HepG2 (cell line): ENCODE results near the gene TBC1D16. TPM values are rescaled to one million over a fixed set of nuclear protein-coding genes. Genes with fewer than 3 reads are reported as not detected.

ENCODE experiments used
- CBFB ChIP-seq: sonication (generic); formaldehyde crosslinking; IDR thresholded peaks from 2 replicates; pipeline ENCODE4 v1.4.0; 2020; ENCODE audit warnings: missing genetic modification reagents
- CCDC6 ChIP-seq: sonication (generic); formaldehyde crosslinking; IDR thresholded peaks from 2 replicates; pipeline ENCODE4 v1.8.1; 2022; ENCODE audit warnings: mild to moderate bottlenecking, missing genetic modification reagents, moderate library complexity
- CREM ChIP-seq, 2 experiments: sonication (generic) in 1 of 2; formaldehyde crosslinking in 1 of 2; IDR thresholded peaks; 2 replicates each; pipeline versions ENCODE4 v1.4.0 to v1.6.1; 2016 to 2020; ENCODE audit warnings: antibody characterized with exemption in 1 of 2, mild to moderate bottlenecking in 1 of 2, missing genetic modification reagents in 1 of 2
- FOXK1 ChIP-seq: sonication (generic); formaldehyde crosslinking; IDR thresholded peaks from 2 replicates; pipeline ENCODE4 v1.4.0; 2020; ENCODE audit warnings: low read depth, missing genetic modification reagents, borderline replicate concordance
- GLI4 ChIP-seq: sonication (generic); formaldehyde crosslinking; IDR thresholded peaks from 2 replicates; pipeline ENCODE4 v1.5.1; 2020; ENCODE audit warnings: missing genetic modification reagents, mild to moderate bottlenecking, moderate library complexity, borderline replicate concordance
- HNF4A ChIP-seq: sonication (generic); formaldehyde crosslinking; IDR thresholded peaks from 2 replicates; pipeline ENCODE4 v1.4.0; 2020; ENCODE audit warnings: missing genetic modification reagents
- HNRNPUL1 ChIP-seq: fragments of 200-400 bp; formaldehyde crosslinking; IDR thresholded peaks from 2 replicates; pipeline ENCODE4 v1.6.1; 2017; ENCODE audit warnings: low read depth, mild to moderate bottlenecking, low read length, moderate library complexity
- JDP2 ChIP-seq: sonication (generic); formaldehyde crosslinking; IDR thresholded peaks from 2 replicates; pipeline ENCODE4 v1.8.1; 2022; ENCODE audit warnings: missing genetic modification reagents, borderline replicate concordance
- KDM6A ChIP-seq: IDR thresholded peaks from 2 replicates; pipeline ENCODE4 v1.6.1; 2016; ENCODE audit warnings: low read depth
- NR3C1 ChIP-seq: sonication (generic); formaldehyde crosslinking; IDR thresholded peaks from 2 replicates; pipeline ENCODE4 v1.4.0; 2020; ENCODE audit warnings: missing genetic modification reagents
- POLR2AphosphoS2 ChIP-seq: IDR thresholded peaks from 2 replicates; pipeline ENCODE4 v1.6.1; 2011; ENCODE audit warnings: low read depth, low read length, improper control_type of control experiment
- RFX1 ChIP-seq: fragments of 450-650 bp; IDR thresholded peaks from 2 replicates; pipeline ENCODE4 v1.6.1; 2017
- SALL2 ChIP-seq: sonication (generic); formaldehyde crosslinking; IDR thresholded peaks from 2 replicates; pipeline ENCODE4 v1.8.1; 2023; ENCODE audit warnings: mild to moderate bottlenecking, missing genetic modification reagents, inconsistent platforms
- SAP130 ChIP-seq: IDR thresholded peaks from 2 replicates; pipeline ENCODE4 v1.6.1; 2016; ENCODE audit warnings: low read depth
- SPEN ChIP-seq: sonication (generic); formaldehyde crosslinking; IDR thresholded peaks from 2 replicates; pipeline ENCODE4 v1.5.1; 2020; ENCODE audit warnings: low read depth, mild to moderate bottlenecking, missing genetic modification reagents
- TOE1 ChIP-seq: sonication (generic); formaldehyde crosslinking; IDR thresholded peaks from 2 replicates; pipeline ENCODE4 v1.4.0; 2020; ENCODE audit warnings: mild to moderate bottlenecking, missing genetic modification reagents
- ZBTB7A ChIP-seq: sonication (generic); formaldehyde crosslinking; IDR thresholded peaks from 2 replicates; pipeline ENCODE4 v1.8.0; 2022; ENCODE audit warnings: mild to moderate bottlenecking, missing genetic modification reagents
- ZBTB7B ChIP-seq: sonication (generic); formaldehyde crosslinking; IDR thresholded peaks from 2 replicates; pipeline ENCODE4 v1.4.0; 2020; ENCODE audit warnings: missing genetic modification reagents
- ZNF326 ChIP-seq: sonication (generic); formaldehyde crosslinking; IDR thresholded peaks from 2 replicates; pipeline ENCODE4 v1.4.0; 2020; ENCODE audit warnings: missing genetic modification reagents, borderline replicate concordance
- ZNF567 ChIP-seq: sonication (generic); formaldehyde crosslinking; IDR thresholded peaks from 2 replicates; pipeline ENCODE4 v1.8.1; 2023; ENCODE audit warnings: mild to moderate bottlenecking, missing genetic modification reagents, borderline replicate concordance
- ZNF703 ChIP-seq: sonication (generic); formaldehyde crosslinking; IDR thresholded peaks from 2 replicates; pipeline ENCODE4 v1.5.1; 2020; ENCODE audit warnings: missing genetic modification reagents, mild to moderate bottlenecking, moderate library complexity, borderline replicate concordance
- ZNF777 ChIP-seq: sonication (generic); formaldehyde crosslinking; IDR thresholded peaks from 2 replicates; pipeline ENCODE4 v1.4.0; 2020; ENCODE audit warnings: missing genetic modification reagents
- ZSCAN21 ChIP-seq: sonication (generic); formaldehyde crosslinking; IDR thresholded peaks from 2 replicates; pipeline ENCODE4 v1.8.0; 2022; ENCODE audit warnings: mild to moderate bottlenecking, missing genetic modification reagents, moderate library complexity, borderline replicate concordance
- ZSCAN25 ChIP-seq: sonication (generic); formaldehyde crosslinking; IDR thresholded peaks from 2 replicates; pipeline ENCODE4 v1.8.0; 2022; ENCODE audit warnings: mild to moderate bottlenecking, missing genetic modification reagents
- polyA plus RNA-seq, 8 experiments: library from polyadenylated mRNA; depleted of rRNA in 3 of 8; stranded (reverse) in 7 of 8; unstranded in 1 of 8; fragments of >200 nt; fragmentation: Illumina TruSeq in 4 of 8; extraction: Trizol in 4 of 8; gene quantifications; 2 replicates each; pipeline versions ENCODE4 v1.2.1 to v1.2.3, GENCODE V29; 2011 to 2016; ENCODE audit warnings: low read depth in 4 of 8, missing spikeins in 1 of 8, mixed read lengths in 1 of 8; ENCODE audit not compliant: insufficient read depth in 1 of 8
- total RNA-seq, 5 experiments: library from RNA; depleted of rRNA; stranded (reverse); fragments of >200 nt; fragmentation: Illumina TruSeq; extraction: Trizol; gene quantifications; 2 replicates each; pipeline ENCODE4 v1.2.3, GENCODE V29; 2016; ENCODE audit warnings: low read depth in 1 of 5
- TF ChIP-seq, protein P1 (sequence below): IDR thresholded peaks from 2 replicates; pipeline ENCODE4 v1.6.1; 2012; ENCODE audit warnings: inconsistent platforms
- TF ChIP-seq, protein P2 (sequence below): sonication (generic); formaldehyde crosslinking; IDR thresholded peaks from 2 replicates; pipeline ENCODE4 v1.9.0; 2021; ENCODE audit warnings: missing genetic modification reagents, borderline replicate concordance
- TF ChIP-seq, protein P3 (sequence below): sonication (generic); formaldehyde crosslinking; IDR thresholded peaks from 2 replicates; pipeline ENCODE4 v1.5.1; 2020; ENCODE audit warnings: missing genetic modification reagents, mild to moderate bottlenecking, borderline replicate concordance
- TF ChIP-seq, protein P4 (sequence below): sonication (generic); formaldehyde crosslinking; IDR thresholded peaks from 2 replicates; pipeline ENCODE4 v1.5.1; 2020; ENCODE audit warnings: missing genetic modification reagents, mild to moderate bottlenecking, borderline replicate concordance

Gene TBC1D16
- total and polyA plus RNA-seq, 2 of the 13 experiments (the other 11 are each of a cell fraction or from before 2014, with no cell fraction given), result 14.9 to 24.9 TPM

DNA sequence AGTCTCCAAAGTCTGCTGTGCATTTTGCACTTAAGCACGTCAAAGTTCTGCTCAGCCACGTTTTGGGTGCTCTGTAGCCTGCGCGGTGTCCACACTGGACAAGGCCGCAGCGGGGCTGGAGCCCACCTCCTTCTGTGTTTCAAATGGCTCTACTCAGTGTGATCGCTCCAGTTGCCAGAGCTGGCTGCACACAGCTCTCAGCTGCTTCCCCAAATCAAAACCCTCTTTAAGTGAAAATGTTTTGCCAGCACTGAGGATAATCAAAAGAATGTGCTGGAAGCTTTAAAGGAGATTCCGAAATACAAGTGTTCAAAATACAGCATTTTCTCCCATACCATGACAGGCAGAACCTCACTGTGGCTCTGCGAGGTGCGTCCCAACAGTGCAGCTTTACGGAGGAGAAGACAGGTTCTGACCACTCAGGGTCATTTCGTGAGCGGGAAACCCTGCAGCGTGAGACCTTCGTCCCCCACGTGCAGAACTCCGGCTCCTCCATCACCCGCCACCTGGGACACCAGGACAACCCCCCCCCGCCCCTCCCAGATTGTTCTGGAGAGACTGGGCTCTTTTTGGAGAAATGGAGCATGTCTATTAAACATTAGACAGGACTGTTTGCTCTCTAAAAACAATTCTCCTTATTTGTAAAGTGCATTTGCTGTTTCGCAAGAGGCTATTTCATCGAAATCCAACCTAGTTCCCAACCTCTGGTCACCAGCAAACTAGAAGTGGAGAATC is 16.6 kb downstream of the TBC1D16 start (continued):
- TF ChIP-seq KDM6A (CRISPR knock-in tag) (no peak), SALL2 (CRISPR knock-in tag) (no peak), CCDC6 (CRISPR knock-in tag) (peak; percentile 70; the same call in 1 of the 2 replicates), ZSCAN21 (CRISPR knock-in tag) (no peak), ZNF777 (no peak), ZSCAN25 (CRISPR knock-in tag) (no peak), TOE1 (no peak; the same call in 1 of the 2 replicates), FOXK1 (CRISPR knock-in tag) (no peak), ZNF567 (CRISPR knock-in tag) (no peak), CREM (IDR thresholded peaks at IDR 0.05) (no peak), CREM (CRISPR knock-in tag; IDR thresholded peaks at IDR 0.05) (no peak), JDP2 (no peak; the same call in 1 of the 2 replicates), HNRNPUL1 (no peak), ZNF703 (no peak; the same call in 1 of the 2 replicates), HNF4A (CRISPR knock-in tag) (peak; percentile 57), ZNF326 (CRISPR knock-in tag) (no peak), RFX1 (no peak), SPEN (CRISPR knock-in tag) (no peak), POLR2AphosphoS2 (no peak), GLI4 (CRISPR knock-in tag) (no peak), NR3C1 (CRISPR knock-in tag) (no peak), ZBTB7B (CRISPR knock-in tag) (peak; percentile 55; the same call in 1 of the 2 replicates), CBFB (CRISPR knock-in tag) (0 out of 2 replicates have a peak, but pooled peaks have one; percentile 41), ZBTB7A (no peak), SAP130 (CRISPR knock-in tag) (no peak)
- TF ChIP-seq, protein P1, sequence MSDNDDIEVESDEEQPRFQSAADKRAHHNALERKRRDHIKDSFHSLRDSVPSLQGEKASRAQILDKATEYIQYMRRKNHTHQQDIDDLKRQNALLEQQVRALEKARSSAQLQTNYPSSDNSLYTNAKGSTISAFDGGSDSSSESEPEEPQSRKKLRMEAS, result peak; percentile 98
- TF ChIP-seq, protein P2, sequence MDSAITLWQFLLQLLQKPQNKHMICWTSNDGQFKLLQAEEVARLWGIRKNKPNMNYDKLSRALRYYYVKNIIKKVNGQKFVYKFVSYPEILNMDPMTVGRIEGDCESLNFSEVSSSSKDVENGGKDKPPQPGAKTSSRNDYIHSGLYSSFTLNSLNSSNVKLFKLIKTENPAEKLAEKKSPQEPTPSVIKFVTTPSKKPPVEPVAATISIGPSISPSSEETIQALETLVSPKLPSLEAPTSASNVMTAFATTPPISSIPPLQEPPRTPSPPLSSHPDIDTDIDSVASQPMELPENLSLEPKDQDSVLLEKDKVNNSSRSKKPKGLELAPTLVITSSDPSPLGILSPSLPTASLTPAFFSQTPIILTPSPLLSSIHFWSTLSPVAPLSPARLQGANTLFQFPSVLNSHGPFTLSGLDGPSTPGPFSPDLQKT (CRISPR knock-in tag), result no peak
- TF ChIP-seq, protein P3, sequence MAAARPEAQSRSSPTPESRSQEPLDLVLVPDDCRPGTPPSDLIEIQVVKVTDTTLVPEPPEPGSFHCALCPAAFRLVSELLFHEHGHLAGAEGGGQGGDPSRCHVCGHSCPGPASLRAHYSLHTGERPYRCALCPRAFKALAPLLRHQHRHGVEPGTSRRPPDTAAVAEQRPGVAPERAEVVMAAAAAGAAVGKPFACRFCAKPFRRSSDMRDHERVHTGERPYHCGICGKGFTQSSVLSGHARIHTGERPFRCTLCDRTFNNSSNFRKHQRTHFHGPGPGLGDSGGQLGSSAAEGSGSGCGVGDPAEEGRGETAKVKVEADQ (CRISPR knock-in tag), result 0 out of 2 replicates have a peak, but pooled peaks have one; percentile 32
- TF ChIP-seq, protein P4, sequence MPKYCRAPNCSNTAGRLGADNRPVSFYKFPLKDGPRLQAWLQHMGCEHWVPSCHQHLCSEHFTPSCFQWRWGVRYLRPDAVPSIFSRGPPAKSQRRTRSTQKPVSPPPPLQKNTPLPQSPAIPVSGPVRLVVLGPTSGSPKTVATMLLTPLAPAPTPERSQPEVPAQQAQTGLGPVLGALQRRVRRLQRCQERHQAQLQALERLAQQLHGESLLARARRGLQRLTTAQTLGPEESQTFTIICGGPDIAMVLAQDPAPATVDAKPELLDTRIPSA (CRISPR knock-in tag), result peak; percentile 90
